HG03520 (cell line): Measurements from ENCODE around the gene TEDC1.

ENCODE experiments used
- ATAC-seq: cut with Tn5 transposase; IDR thresholded peaks from one replicate; pipeline ENCODE4 v1.9.1; 2021; ENCODE audit warnings: mild to moderate bottlenecking, moderate library complexity; ENCODE audit not compliant: unreplicated experiment

TEDC1 gene

DNA sequence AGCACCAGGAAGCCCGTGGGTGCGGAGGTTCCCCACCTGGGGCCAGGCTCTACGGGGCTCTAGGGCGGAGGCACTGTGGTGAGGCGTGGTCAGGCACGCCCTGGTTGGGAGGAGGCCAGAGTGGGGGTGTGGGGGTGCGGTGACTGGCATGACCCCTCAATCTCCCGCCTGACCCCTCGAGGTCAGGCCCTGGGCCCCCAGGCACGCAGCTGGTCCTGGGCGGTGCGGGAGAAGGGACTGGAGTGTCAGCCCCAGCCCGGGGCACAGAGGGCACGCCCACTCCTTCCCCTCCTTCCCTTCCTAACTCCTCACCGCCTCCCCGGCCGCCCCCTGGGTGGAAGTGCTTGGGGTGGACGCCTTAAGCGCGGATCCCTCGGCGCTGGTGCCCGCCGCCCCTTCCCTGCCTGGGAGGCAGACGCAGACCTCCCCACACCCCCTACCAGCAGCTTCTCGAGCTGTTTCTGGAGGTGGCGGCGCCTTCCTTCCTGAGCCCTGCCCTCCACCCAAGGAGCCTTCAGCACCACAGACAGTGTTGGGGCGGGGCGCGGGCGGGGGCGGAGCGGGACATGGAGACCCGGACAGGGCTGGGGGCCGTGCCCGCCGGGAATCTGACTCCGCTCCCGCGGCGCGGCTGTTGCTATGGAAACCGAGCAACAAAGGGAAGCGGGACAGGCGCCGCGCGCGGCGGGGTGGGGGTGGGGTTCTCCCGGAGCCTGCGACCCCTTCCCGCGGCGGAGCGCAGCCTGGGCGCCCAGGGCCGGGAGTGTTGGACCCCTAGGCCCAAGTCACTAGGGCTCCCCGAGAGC is 17.2 kb upstream of the TEDC1 start:
- no peak for ATAC-seq

DNA sequence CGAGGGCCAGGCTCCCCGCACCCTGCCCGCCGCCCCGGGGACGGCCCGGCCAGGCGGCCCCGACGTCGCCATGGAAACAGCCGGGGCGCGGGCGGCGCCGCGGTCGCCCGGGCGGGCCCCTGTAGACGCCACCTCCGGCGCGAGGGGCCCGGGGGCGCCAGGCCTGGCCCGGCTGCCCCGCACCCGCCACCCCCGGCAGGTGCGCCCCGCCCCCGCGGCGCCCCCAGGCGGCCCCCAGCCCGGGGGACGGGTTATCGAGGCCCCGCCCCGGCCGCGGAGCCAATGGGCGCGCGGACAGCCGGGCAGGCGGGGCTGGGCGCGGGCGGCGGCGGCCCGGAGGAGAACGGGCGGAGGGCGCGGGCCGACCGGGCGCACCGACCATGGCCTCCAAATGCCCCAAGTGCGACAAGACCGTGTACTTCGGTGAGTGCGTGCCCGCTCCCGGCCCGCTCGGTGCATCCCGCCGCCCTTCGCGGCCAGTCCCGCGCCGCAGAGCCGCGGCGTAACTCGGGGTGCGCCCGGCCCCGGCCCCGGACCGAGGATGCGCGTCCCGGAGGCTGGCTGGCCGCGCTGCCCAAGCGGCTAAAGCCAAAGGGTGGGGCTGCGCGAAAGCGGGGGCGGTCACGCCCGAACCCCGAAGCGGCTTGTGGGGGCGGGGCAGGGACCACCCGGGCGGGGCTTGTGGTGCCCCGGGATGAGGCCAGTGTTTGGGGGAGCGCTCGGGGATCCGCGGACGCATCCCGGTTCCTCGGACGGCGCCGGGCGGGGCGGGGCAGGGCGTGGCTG is 16.4 kb upstream of the TEDC1 start, which contains the start of gene CRIP2:
TSS of gene CRIP2 (plus strand) at position 339 of the 786 bp plus-strand sequence. CDS start at position 381, 42 bp downstream.
- ATAC-seq: no peak

DNA sequence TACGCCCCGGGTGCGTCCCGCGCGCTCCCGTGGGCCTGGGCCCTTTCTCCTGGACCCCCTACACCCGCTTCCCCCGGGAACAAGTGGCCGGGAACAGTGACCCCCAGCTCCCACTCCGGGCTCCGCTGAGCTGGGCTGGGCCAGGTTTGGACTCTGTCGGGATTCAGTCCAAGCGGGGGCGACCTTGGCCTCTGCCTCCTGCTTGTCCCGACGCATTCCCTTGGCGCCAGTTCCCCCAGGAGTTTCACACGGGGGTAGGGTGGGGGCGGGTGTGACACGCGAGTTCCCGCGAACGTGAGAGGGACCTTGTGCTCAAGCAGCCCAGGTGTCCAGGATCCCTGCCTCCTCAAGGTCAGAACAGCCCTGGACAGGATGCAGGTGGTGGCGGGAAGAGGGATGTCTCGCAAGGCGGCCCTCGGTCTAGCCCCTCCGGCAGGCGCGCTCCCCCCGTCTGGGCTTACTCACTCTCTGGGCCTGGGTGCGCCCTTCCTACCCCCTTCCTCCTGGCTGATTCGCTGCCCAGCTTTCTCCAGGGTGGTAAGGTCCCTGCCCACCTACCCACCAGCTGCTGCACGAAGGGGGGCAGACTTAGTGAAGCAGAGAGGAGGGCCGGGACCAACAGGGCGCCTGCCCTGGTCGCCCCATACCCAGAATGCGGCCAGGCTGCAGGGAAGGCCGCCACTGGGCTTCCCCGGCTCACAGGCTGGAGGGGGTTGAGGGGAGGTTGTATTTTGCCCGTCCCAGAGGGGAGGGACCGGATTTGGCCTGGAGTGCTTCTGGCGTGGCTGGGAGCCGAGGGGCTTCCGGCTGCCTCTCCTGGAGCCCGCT is 15.6 kb upstream of the TEDC1 start:
- ATAC-seq: no peak

DNA sequence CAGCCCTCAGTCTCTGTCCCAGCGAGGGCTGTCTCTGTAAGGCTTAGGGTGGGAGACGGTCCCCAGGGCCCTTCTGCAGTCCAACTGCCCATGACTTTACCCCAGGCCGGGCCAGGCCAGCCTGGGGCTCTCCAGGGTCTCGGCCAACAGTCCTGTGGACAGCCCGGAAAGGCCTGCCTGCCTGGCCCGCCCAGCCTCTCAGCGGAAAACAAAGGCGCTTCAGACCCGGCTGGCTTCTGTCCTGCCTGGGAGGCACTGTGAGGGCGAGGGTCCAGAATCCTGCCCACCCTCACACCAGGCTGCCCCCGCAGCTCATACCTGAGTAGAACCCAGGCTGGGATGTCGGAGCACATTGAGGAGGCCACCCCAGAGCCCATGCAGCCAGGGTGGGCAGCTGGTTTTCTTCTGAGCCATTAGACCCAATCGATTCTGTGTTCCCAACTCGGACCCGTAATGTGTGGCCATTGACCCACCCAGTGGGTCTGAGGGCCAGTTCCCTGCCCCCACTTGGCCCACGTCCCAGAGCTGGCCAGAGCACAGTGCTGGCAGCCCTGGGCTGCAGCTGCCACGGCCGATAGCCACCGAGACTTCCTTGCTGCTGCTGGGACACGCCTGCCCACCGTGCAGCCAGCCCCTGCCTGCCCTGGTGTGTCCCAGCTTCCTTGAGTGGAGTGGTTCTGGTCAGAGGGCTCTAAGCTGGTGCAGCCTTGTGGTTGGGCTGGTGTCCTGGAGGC is 14.8 kb upstream of the TEDC1 start:
- ATAC-seq: no peak

DNA sequence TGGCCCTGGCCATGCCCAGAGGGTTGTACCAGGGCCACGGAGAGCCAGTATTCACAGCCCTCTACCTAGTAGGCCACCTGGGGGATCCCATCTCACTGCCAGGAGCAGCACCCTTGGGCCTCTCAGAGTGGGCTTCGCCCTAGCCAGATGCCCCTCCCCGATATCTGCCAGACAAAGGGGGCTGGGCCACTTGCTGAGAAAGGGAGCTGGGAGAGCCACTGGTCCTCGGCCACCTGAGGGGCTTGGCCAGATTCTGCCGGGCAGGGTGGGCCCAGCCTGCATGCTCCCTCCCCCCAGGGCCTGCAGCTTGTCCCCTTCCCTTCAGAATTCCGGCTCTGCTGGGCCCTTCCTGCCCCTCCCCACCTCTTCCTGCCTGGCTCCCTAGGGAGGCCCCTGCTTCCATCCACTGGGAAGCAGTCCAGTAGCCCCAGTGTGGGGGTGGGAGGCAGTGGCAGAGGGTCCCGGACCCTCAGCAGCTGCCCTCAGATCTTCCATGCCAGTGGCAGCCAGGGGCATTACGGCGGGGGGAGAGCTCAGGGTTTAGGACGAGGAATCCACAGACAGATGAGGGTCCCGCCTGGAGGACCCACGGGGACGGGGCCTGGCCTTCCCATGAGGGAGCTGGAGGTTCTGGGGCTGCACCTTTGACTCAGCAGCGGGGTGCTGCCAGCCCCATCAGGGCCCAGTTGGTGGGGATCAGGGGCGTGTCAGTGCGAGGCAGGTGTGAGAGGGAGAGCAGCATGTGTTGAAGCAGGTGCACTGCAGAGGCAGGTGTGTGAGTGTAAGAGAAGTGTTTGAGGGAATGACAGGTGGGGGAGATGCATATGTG is 14.0 kb upstream of the TEDC1 start:
- ATAC-seq: no peak

GRCh38 chr14:105477660-105478397 is 13.2 kb upstream of the TEDC1 start:
- no peak for ATAC-seq

DNA sequence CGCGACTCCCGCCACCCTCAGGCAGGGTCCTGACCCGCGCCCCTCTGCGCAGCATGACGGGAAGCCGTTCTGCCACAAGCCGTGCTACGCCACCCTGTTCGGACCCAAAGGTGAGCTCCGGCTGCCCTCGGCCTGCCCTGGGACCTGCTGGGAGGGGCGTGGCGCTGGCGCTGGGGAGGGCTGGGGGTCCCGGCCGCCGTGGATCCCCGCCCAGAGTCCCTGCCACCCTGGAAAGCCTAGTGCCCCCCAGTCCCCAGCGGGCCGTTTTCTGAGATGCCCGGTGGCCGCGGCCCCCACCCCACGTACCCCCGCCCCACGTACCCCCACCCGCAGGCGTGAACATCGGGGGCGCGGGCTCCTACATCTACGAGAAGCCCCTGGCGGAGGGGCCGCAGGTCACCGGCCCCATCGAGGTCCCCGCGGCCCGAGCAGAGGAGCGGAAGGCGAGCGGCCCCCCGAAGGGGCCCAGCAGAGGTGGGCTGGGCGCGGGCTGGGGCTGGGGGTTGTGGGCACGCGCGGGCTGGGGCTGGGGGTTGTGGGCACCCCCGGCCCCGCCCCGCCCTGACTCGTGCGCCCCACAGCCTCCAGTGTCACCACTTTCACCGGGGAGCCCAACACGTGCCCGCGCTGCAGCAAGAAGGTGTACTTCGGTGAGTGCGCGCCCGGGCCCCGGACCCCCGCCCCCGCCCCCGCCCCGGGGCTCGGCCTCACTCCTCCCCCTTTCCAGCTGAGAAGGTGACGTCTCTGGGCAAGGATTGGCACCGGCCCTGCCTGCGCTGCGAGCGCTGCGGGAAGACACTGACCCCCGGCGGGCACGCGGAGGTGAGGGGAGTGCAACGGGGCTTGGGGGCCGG is 12.4 kb upstream of the TEDC1 start:
- no peak for ATAC-seq

GRCh38 chr14:105479431-105480158 is 11.5 kb upstream of the TEDC1 start:
- no peak for ATAC-seq

DNA sequence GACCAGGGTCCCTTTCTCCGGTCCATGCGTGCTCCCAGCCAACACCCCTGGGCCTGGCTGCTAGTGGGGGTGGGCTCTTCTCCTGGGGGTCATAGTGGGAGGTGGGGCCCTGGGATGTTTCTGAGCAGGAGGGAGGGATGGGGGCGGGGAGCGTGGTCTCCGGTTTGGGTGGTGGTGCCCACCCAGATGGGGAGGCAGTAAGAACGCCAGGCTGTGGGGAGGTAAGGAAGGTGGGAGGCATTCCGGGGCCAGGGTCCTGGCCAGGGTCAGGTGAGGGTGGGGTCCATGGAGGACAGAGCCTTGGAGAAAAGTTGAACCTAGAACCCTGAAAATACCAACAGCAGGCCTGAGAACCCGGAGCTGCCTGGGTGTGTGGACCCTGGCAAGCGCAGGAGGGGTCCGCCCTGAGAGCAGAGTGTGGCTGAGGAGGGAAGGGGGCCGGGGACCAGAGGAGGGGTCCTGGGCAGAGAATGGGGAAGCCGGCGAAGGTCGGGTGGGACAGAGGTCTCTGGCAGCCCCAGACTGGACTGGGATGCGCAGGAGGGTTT is 10.8 kb upstream of the TEDC1 start:
- no peak for ATAC-seq

DNA sequence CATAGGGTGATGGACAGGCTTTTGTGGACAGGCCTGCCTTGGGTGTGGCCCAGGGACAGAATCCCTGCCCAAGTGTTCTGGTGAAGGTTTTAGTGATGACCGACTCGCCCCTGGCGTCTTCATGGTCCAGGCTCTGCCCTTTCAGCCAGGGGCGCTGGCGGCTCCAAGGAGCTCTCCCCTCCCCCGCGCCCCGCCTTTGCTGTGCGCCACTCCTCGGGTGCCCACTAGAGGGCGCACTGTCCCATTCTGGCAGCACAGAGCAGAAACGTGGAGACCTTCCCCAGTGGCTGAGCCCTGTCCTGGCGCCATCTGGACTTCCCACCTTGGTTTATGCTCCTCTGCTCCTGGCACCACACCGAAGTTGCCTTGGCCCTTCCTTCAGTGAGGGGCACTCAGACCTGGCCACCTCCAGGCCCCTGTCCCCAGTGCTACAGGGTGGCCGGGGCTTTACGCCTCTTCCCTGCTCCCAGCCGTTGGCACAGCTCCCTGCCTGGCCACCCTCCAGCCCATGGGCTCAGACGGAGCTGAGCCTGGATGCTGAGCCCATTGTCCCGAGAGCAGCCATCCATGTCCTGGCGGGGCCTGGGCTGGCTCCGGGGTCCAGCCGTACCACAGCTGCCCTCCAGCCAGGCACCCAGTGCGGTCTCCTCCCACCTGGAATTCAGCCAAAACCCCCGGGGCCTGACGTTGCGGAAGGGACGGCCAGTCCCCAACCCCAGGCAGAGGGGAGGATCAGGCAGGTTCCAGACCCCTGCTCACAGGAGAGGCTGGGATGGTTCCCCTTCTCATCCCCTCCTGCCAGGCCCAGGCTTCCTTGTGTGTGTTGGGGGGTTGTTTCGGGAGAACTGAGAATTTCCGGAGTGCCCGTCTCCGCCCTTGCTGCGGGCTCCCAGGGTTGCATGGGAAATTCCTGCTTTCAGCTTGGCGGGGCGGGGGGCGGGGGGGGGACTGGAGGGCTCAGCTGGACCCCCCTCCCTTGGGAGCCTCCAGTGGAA is 9.9 kb upstream of the TEDC1 start:
- peak; percentile 44 for ATAC-seq

GRCh38 chr14:105481886-105482457 is 9.1 kb upstream of the TEDC1 start:
- peak; percentile 44 for ATAC-seq

DNA sequence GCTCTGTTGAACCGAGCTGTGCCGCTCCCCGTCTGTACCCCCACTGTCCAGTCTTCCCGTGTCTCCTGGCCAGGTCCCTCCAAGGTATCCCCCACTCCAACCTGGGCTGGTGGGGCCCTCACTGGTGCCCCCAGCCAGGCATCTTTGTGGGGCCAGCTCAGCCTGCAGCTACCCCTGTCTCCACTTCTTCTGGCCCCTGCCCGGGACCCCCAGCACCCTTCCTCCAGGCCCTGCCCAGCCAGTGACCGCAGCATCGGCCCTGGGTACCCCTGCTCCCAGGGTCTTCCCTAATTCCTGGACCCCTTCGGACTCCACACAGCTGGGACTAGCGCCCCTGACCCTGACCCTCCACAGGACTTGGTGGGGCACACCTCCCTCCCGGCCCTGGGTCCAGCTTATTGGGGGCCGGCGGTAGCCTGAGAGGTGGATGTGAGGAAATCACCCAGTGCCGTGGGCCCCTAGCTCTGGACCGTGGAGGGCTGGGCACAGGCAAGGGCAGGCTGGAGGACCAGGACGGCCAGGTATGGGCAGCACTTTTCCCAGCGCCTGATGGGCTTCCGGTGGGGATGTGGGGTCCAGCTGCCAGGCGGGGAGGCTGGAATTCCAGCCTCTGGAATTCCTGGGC is 8.4 kb upstream of the TEDC1 start:
- no peak for ATAC-seq

DNA sequence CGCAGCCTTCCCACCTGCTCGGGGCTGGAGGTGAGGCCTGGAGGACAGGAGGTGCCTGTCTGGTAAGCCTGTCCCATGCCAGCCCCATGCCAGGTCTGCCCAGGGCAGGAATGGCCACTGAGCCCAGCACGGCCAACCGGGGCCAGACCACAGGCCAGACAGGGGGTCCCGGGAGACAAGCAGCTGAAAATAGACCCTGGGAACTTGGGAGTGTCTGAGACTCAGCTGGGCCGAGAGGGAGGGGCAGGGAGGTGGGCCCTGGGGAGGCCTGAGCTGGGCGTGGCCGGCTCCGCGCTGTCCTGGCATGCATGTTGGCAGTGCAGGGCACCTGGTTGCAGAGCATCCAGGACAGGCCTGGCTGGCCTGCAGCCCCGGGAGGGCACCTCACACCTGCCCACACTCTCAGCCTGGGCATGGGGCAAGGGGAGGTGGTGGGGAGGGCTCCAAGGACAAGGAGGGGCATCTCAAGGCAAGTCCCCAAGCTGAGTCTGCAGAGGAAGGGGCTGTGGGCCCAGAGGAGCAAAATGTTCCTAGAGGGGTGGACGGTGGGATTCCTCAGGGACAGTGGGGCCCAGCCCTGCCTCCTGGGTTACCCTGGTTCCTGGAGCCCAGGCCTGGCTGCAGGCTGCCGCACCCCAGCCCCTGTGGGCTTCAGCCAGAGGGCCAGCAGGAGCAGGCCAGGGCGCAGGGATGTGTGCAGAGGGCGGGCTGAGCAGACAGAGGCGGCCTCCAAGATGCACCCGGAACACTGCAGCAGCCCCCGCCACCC is 7.6 kb upstream of the TEDC1 start:
- ATAC-seq: no peak
